HG02938 (cell line): ENCODE measurements around the gene SYNPO.

Source experiments
- ATAC-seq: cut with Tn5 transposase; IDR thresholded peaks from one replicate; pipeline ENCODE4 v1.9.1; 2021; ENCODE audit warnings: mild to moderate bottlenecking, moderate library complexity; ENCODE audit not compliant: unreplicated experiment

The SYNPO gene, protein sequence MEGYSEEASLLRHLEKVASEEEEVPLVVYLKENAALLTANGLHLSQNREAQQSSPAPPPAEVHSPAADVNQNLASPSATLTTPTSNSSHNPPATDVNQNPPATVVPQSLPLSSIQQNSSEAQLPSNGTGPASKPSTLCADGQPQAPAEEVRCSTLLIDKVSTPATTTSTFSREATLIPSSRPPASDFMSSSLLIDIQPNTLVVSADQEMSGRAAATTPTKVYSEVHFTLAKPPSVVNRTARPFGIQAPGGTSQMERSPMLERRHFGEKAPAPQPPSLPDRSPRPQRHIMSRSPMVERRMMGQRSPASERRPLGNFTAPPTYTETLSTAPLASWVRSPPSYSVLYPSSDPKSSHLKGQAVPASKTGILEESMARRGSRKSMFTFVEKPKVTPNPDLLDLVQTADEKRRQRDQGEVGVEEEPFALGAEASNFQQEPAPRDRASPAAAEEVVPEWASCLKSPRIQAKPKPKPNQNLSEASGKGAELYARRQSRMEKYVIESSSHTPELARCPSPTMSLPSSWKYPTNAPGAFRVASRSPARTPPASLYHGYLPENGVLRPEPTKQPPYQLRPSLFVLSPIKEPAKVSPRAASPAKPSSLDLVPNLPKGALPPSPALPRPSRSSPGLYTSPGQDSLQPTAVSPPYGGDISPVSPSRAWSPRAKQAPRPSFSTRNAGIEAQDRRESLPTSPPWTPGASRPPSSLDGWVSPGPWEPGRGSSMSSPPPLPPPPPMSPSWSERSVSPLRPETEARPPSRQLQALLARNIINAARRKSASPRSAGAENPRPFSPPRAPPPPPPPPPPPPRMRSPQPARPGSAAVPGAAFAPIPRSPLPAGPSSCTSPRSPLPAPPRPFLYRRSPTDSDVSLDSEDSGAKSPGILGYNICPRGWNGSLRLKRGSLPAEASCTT

DNA sequence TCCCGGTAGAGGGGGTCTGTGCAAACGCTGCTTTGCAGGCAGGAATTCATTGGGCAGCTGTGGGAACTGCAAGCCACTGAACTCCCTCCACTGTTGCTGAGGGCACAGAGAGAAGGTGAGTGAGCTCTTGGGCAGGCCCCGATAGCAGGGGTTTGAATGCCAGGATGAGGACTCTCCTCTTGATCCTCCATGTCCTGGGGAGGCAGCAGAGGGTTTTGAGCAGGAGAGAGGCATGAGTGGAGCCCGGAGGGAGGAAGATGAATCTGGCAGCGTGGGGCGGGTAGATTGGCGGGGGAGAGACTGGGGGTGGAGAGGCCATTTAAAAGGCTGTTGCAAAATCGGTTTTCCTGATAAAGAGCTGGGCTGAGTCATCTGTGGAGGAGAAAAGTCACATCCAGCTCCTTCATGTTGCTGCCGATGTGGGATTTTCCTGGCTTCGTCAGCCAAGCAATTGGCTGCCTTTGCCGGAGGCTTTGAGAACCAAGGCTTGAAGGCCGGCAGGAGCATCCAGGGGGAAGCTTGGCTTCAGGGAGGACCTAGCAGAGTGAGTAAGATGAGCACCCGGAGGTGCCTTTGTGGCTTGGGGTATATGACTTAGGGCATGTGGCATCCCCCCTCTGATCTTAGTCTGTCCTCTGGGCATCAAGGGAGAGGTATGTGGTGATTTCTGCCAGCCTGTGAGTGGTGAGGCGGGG lies at the start of gene SYNPO:
SYNPO (plus strand) TSS at position 350 of the 695 bp plus-strand sequence. CDS start 7,616 bp downstream, outside the sequence.
- no peak for ATAC-seq

DNA sequence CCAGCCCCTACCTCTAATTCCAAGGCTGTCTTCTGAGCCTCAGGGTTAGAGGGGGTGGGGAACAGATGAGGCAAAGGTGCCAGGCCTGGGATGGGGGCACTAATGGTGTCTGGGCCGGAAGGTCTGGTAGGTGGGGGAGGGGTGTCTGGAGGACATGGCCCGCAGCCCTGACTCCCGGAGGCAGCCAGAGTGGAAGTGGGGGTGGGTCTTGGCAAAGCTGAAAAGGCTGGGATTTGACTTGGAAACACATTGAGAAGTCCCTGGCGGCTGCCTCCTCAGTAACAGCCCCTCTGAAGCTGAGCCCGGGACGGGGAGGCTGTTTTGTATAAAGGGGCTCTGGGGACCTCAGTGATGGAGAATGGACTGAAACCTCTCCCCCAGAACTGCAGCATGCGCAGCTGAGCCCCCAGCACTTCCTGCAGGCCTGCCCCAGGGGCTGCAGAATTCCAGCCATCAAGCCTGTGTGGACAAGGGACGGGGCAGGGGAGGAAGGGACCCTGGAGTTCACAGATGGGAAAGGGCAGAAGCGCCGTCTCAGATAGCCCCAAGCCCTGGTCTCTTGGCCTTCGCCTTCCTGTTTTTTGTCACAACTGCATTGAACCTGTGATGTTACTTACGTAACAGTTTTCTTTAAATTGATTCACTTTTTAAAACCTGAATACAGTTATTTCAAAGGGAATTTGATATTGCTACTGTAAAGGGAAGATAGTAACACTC lies 49.3 kb upstream of the SYNPO start:
- ATAC-seq: no peak

DNA sequence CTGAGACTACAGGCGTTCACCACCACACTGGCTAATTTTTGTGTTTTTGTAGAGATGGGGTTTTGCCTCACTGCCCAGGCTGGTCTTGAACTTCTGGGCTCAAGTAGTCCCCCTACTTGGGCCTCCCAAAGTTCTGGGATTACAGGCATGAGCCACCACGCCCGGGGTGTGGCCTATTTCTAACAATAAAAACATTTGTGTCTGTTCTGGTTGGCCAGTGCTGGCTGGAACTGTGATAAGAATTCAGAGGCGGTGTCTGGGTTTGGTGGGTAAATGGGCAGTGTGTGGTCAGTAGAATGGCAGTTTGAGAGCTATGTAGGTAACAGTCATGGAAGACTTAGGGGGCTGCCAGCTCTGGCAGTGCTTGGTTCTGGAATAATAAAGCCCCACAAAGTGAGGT lies 46.9 kb upstream of the SYNPO start:
- ATAC-seq: no peak

DNA sequence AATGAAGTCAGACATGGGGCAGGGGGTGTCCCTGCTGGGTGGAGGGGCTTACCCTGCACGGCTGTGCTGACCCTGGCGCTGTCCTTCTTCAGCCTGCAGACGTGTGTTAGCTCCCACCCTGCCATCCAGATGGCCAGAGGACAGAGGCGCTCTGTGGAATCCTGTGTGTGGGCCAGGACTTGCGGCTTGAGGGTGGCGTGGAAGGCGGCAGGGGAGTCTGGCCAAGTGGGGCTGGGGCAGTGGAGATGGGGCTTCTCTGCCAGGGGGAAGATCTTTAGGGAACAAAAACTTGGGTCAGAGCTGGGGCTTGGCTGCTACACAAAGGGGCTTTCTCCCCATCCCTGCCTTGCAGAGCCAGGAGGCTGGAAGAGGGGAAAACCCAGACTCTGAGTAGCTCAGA lies 46.5 kb upstream of the SYNPO start:
- no peak for ATAC-seq

DNA sequence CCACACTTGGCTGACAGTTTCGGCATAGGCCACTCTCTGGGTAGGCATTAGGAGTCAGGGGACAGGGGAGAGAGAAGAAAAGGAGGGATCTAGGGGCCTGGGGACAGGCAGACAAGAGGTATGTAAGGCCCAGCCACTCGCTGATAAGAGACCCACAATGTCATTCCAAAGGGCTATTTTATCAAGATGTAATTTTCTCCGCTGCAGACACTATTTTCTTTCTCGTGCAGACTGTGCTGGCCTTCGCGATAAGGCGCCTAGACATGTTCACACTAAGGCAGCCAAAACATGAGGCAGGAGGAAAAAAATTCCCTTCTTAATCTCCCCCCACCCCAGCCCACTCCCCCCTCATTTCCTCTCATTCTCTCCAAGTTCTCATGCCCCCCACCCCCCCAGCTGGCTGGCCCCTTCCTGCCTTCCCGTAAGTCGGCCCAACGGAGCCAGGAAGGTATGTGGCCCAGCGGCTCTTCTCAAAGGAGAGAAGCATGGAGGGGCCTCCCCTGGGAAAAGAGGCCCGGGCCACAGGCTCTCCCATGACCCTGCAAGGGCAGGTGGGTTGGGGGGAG lies 44.9 kb upstream of the SYNPO start:
- no peak for ATAC-seq

DNA sequence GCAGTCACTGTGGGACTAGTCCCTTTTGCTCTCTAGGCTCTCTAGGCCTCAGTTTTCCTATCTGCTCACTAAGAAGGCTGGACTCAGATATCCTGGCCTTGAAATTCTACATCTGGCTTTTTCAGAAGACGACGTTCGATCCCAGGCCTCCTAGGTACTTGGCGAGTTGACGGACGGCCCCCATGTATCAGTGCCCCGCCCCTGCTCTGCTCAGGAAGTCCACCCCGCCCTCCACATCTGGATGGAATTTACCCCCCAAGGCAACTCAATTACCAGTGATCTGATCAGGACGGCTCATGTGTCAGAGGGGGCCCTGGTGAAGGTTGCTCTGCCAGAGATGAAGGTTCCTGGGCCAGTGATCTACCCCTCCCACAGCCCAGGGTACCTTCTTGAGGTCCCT lies 44.1 kb upstream of the SYNPO start:
- ATAC-seq: no peak

DNA sequence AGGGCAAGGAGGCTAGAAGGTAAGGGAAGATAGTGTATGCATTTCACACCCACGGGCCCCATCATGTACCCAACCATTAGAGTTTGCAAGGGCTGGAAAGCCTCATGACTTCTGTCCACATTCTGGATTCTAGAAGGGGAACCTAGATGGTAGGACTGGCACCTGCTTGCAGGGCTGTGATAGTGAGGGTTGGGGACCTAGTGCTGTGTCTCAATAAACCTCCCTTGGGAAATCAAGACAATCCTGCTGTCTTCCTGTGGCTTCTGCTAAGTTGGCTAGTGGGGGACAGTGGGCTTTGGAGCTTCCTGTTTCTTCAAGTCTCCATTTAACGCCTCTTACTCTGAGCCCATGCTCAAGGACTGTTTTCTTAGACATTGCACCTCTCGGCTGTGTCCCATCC lies 43.6 kb upstream of the SYNPO start:
- ATAC-seq: no peak

DNA sequence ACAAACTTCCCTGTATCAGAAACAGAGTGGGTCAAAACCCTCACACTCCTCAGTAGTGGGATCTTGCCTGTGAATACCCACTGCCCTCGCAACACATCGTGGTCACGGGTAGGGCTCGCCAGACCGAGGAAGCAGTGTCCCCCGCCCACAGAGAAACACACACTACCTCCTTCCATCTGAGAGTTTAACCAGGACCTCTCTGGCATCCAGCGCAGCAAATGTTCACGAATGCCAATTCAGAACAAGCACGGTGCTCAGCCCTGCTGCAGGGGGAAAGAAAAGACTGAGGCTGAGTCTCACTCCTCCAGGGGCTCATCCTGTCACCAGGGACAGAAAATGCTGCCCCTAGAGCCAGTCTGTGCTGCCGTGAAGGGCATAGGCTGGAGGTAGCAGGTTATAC lies 42.5 kb upstream of the SYNPO start:
- no peak for ATAC-seq

DNA sequence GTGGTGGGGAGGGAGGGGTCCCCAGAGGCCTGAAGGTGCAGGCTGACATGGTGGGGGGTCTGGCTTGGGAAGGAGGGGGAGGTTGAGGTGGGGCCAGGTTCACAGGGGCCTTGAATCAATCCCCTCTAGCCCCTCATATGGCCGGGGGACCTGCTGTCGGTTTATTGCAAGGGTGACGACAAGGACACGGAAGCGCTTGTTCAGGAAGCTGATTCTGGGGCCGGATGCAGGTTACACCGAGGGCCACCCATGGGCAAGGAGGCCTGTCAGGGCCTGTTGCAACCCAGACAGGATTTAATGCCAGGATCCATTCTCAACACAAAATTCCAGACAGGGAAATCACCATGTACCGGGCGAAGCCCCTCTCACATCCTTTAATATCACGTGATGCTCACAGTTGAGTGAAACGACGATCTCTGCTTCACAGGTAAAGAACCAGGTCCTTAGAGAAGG lies 41.6 kb upstream of the SYNPO start:
- no peak for ATAC-seq

DNA sequence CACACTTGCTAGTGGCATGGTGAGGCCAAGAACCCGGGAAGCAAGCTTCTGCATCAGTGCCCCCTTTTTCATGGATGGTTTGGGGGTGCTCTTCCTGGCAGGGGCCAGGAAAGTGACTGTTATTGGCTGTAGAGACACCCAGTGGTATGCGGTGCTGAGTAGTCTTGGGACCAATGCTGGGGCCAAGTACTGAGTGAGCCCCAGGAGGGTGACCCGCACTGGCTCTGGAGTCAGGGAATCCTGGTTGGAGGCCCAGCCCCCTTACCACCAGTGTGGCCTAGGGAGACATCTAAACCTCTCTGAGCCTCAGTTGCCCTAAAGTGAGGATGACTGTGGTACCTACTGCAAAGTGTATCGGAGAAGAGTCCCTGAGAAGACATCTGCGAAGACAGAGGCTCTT lies 41.2 kb upstream of the SYNPO start:
- ATAC-seq: no peak

DNA sequence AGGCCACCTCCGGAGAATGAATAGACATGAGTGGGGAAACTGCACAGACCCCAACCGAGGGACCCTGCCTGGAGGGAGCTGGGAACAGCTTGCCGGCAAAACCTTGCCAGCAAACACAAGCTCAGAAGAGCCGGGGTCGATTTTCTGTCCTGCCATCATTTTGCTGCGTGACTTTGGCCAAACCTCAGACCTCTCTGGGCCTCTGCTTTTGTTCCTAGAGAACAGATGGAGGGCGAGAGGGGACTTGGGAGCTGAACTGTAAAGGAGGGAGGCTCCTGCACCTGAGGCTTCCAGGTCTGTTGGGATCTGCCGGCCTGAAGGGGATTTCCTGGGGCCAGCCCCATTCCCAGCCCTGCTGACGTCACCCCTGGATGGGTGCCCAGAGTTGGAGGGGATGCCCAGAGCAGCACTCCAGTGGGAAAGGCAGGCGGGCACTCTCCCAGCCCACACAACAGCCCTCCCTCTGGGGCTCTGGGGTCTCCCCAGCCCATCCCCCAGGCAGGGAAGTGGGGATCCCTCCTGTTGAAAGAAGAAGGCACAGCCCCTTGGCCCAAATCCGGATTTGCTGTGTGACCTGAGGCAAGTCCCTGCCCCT lies 40.4 kb upstream of the SYNPO start:
- no peak for ATAC-seq

DNA sequence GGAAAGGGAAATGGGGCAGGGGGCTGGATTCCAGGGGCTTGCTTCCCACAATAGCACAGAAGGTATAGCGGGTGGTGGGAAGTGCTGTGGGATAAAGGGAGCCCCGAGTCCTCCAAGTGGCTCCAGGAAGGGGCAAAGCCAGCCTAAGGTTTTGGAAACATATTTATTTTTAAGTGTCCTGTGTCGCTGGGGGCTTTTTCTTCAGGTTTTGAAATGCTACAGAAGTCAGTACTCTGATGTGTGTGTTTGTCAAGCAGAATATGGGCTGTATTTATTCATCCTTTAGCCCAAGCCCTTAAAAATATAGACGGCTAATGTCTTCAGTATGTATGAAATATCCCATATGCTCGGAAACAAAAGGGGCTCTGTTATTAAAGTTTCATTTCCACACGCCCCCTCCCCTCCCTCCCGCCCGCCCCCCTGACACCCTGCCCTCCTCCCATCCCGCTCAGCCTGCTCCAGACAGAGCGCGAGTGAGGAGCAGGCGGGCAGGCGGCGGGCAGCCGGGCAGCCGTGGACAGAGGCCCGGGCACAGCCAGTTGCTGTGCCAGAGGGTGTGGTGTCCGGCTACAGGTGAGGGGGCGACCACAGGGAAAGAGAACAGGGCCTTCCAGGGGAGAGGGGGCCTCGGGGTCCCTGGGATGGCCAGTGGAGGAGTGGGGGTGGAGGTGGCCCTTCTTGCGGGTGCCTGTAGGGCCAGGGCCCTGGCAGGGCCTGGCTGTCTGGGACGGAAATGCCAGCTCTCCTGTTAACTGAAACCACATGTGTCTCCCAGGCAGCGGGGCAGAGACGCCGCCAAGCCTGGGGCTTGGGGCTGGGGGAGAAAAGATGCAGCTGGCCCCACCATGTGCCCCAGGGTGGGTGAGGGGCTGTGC lies 39.6 kb upstream of the SYNPO start:
- ATAC-seq: no peak

DNA sequence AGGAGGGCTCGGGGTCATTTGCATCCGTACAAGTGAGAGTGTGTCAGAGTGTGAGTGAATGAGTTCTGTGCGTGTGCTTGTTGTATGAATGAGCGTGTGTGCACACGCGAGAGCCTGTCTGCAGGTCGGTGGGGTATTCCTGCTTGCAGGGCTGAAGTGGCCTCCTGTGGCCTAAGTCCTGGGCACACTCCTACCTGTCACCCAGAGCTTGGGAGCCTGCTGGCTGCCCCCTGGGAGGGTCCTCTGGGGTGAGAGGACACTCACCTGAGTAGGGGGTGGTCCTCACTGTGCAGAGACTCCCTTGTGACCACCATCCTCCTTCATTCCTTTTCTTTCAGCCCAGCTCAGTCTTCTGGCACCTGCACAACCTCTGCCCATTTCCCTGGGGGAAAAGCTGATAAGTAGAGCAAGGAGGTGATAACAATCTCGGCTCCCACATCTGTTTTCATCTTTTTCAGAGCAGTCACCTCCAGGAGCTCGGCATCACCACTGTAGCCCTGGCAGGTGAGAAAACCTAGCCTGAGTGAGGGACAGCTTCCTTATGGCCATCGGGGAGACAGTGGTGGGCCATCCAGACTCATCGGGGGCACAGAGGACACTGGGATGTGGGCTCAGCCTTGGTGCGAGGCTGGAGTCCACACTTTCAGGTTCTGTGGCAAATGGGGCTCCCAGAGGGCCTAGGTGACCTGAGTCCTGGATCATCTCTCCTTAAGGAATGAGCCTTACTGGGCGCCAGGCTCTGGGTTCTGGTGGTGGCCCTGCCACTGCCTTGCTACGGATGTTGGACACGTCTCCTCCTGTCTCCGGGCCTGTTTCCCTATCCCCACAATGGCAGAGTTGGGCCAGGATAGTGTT lies 38.7 kb upstream of the SYNPO start:
- ATAC-seq: no peak

DNA sequence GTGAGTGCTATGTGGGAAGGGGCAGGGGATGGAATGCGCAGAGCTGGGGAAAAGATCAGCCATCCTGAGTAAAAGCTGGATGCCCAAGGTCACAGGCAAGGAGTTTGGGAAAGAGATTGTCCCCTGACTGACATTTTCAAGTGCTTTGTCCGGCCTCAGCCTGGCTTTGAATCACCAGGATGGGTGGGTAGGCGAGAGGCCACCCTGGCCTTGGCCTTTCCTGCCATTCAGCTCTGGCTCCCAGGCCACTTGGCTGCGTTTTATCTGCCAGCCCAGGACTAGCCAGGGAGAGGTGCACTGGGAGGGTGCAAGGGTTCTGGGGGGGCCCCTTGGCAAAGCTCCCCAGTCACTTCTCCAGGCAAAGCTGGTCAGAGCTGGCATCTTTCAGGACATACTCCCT lies 37.4 kb upstream of the SYNPO start:
- ATAC-seq: no peak

DNA sequence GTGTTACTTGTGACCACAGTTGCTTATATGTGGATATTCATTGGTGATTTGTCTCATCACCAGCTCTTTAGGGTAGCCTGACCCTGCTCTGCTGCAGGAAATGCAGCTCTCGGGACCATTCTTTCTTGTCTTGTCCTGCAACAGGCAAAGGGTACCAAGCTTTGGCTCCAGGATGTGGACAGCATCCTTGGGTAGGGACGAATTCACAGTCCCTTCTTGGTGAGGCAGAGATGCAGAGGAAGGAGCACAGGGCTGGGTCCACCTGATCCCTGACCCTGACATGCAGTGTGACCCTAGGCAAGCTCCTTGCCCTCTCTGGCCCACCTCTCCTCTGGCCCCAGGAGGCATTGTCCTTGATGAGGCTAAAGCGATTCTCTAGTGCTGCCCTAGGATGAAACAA lies 37.0 kb upstream of the SYNPO start:
- no peak for ATAC-seq

DNA sequence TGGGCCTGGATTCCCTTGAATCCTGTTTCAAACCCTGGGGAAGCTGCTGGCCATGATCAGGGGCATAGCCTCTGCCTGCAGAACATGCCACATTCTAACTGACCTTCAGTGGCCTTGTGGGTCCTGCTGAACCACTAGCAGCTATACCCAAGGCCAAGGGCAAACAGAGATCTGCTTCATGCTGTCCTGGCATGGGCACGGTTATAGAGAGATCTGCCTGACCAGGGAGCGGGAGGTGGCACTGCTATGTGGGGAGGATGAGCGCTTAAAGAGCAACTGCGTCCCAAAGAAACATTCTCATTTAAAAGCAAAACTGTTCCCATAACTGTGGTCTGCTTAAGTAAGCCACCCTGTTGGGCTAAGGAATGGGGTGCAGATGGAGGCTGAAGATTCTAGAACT lies 36.5 kb upstream of the SYNPO start:
- no peak for ATAC-seq

DNA sequence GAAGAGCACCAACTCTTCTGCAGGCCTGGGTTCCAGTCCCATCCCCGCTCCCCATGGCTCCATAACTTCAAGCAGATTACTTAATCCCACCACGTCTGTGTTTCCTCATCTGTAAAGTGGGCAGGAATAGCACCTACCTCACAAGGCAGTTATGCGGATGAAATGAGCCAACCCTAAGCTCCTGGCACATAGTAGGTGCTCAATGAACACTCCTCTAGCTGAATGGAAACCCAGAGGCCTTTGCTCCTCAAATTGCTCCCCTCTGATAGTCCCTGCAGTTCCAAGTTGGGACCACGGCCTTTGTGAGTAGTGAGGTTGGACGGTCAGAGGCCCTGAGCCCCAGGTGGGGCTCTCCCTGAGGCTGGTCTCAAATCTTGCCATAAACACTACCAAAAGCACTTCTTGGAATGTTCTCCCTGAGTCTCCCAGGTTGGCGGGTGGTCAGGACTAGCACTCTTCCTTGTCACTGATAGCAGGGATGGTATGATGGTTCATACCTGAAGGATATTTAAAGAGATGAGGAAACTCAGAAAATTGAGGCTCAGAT lies 35.5 kb upstream of the SYNPO start:
- no peak for ATAC-seq

DNA sequence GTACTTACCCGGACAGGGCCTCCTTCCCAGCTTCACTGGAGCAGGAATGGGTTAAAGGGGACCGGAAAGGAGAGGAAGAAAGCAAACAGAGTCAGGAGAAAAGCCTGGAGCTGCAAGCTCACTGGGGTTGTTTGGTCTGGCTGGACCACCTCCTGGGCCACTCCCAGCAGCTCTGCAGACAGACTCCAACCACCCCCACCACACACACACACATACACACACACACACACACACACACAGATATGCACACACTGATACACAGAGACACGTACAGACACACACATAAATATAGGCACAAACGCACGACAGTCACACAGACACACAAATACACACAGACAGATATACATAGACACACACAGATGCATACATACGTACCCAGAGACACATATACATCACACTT lies 34.9 kb upstream of the SYNPO start:
- no peak for ATAC-seq
